T-helper 17 cell (primary cell): ENCODE measurements around the gene MID2. TPM values are rescaled to one million over a fixed set of nuclear protein-coding genes. Genes with fewer than 3 reads are reported as not detected.
"Not testable (repeated sequence)": the region's sequence is repeated elsewhere in the genome, so short reads cannot be mapped to it uniquely, and the experiment has no call there.

Source experiments
- ATAC-seq: fragments of 150-1000 bp; cut with Tn5 transposase; 2 replicates; pipeline ENCODE4 v1.10.0; 2021; ENCODE audit warnings: mild to moderate bottlenecking, moderate library complexity
- DNase-seq, 3 donors: peaks; one replicate each; pipeline versions ENCODE4 v3.0.0 to v3.0.0-alpha.2; 2020 to 2021
- H3K9me3 ChIP-seq: one replicate; pipeline ENCODE4 v1.7.0; 2013; ENCODE audit warnings: low read length, mild to moderate bottlenecking; ENCODE audit not compliant: control insufficient read depth, poor library complexity, severe bottlenecking
- H3K27ac Mint-ChIP-seq: one replicate; pipeline ENCODE4 v1.8.0; 2022; ENCODE audit warnings: mild to moderate bottlenecking, moderate library complexity, mixed read lengths
- H3K27me3 Mint-ChIP-seq: one replicate; pipeline ENCODE4 v1.8.0; 2022; ENCODE audit warnings: mixed read lengths
- H3K36me3 Mint-ChIP-seq: one replicate; pipeline ENCODE4 v1.8.0; 2022; ENCODE audit warnings: low read depth, mixed read lengths
- H3K4me1 Mint-ChIP-seq: one replicate; pipeline ENCODE4 v1.8.0; 2022; ENCODE audit warnings: mild to moderate bottlenecking, mixed read lengths
- H3K4me3 Mint-ChIP-seq: one replicate; pipeline ENCODE4 v1.8.0; 2022; ENCODE audit warnings: mild to moderate bottlenecking, moderate library complexity, mixed read lengths
- total RNA-seq, 4 donors: library from RNA in 2 of 4; stranded (reverse) in 2 of 4; gene quantifications; one replicate each; pipeline ENCODE4 v1.2.3 and lab custom pipeline; 2022 to 2026

Gene MID2
- total RNA-seq, 2 donors from 2014 or later: 11.7 to 14.0 TPM

GRCh38 chrX:107851215-107851614 is 25.5 kb downstream of the MID2 start:
- H3K27ac Mint-ChIP-seq: no peak overlapping the region
- ATAC-seq: no peak
- peaks cover 6% of the 10 kb centered on the region for H3K4me1 Mint-ChIP-seq
- no peaks in the 10 kb centered on the region for H3K9me3 ChIP-seq
- H3K27me3 Mint-ChIP-seq: no peaks in the 10 kb centered on the region
- no peak for DNase-seq
- no peak overlapping the region for H3K4me3 Mint-ChIP-seq
- no peaks in the 10 kb centered on the region for H3K36me3 Mint-ChIP-seq

- not testable (repeated sequence) for H3K4me3 Mint-ChIP-seq, H3K4me1 Mint-ChIP-seq, DNase-seq, H3K27ac Mint-ChIP-seq, ATAC-seq, H3K9me3 ChIP-seq, H3K36me3 Mint-ChIP-seq, H3K27me3 Mint-ChIP-seq
Measured at GRCh38 chrX:107851665-107852064, 26.0 kb downstream of the MID2 start.

- Mint-ChIP-seq H3K36me3 (peaks cover 10% of the 10 kb centered on the region), H3K27ac (no peak overlapping the region), H3K27me3 (no peaks in the 10 kb centered on the region), H3K4me1 (peaks cover 6% of the 10 kb centered on the region), H3K4me3 (no peak overlapping the region)
- ATAC-seq (no peak), DNase-seq (no peak)
- no peaks in the 10 kb centered on the region for H3K9me3 ChIP-seq
Measured at GRCh38 chrX:107856289-107856688, 30.6 kb downstream of the MID2 start.

GRCh38 chrX:107857041-107857440 is 31.4 kb downstream of the MID2 start:
- not testable (repeated sequence) for H3K4me3 Mint-ChIP-seq, H3K36me3 Mint-ChIP-seq, ATAC-seq, H3K9me3 ChIP-seq, H3K4me1 Mint-ChIP-seq, H3K27me3 Mint-ChIP-seq, DNase-seq
- peak overlapping the region; percentile 24 for H3K27ac Mint-ChIP-seq

GRCh38 chrX:107857837-107858236 is 32.2 kb downstream of the MID2 start:
- peaks cover 10% of the 10 kb centered on the region for H3K36me3 Mint-ChIP-seq
- DNase-seq (no peak), ATAC-seq (no peak)
- no peak overlapping the region for H3K4me3 Mint-ChIP-seq
- H3K9me3 ChIP-seq: no peaks in the 10 kb centered on the region
- H3K27me3 Mint-ChIP-seq: no peaks in the 10 kb centered on the region
- no peak overlapping the region for H3K27ac Mint-ChIP-seq
- H3K4me1 Mint-ChIP-seq: peaks cover 2% of the 10 kb centered on the region

- Mint-ChIP-seq H3K27ac (no peak overlapping the region), H3K27me3 (no peaks in the 10 kb centered on the region), H3K36me3 (peaks cover 10% of the 10 kb centered on the region), H3K4me1 (peaks cover 9% of the 10 kb centered on the region), H3K4me3 (no peak overlapping the region)
- DNase-seq (no peak), ATAC-seq (no peak)
- H3K9me3 ChIP-seq: no peaks in the 10 kb centered on the region
Measured at GRCh38 chrX:107861056-107861455, 35.4 kb downstream of the MID2 start.

- DNase-seq (no peak), ATAC-seq (no peak)
- peaks cover 8% of the 10 kb centered on the region for H3K4me1 Mint-ChIP-seq
- no peaks in the 10 kb centered on the region for H3K36me3 Mint-ChIP-seq
- H3K27ac Mint-ChIP-seq: no peak overlapping the region
- no peaks in the 10 kb centered on the region for H3K9me3 ChIP-seq
- H3K4me3 Mint-ChIP-seq: no peak overlapping the region
- H3K27me3 Mint-ChIP-seq: no peaks in the 10 kb centered on the region
Measured at GRCh38 chrX:107871136-107871535, 45.5 kb downstream of the MID2 start.

- no peak overlapping the region for H3K27ac Mint-ChIP-seq
- DNase-seq (no peak), ATAC-seq (no peak)
- no peaks in the 10 kb centered on the region for H3K36me3 Mint-ChIP-seq
- peak overlapping the region; percentile 33 for H3K4me3 Mint-ChIP-seq
- no peaks in the 10 kb centered on the region for H3K9me3 ChIP-seq
- no peaks in the 10 kb centered on the region for H3K27me3 Mint-ChIP-seq
- no peaks in the 10 kb centered on the region for H3K4me1 Mint-ChIP-seq
Measured at GRCh38 chrX:107878106-107878505, 52.4 kb downstream of the MID2 start.

- H3K9me3 ChIP-seq: no peaks in the 10 kb centered on the region
- DNase-seq (no peak), ATAC-seq (no peak)
- H3K27me3 Mint-ChIP-seq: no peaks in the 10 kb centered on the region
- no peaks in the 10 kb centered on the region for H3K4me1 Mint-ChIP-seq
- H3K4me3 Mint-ChIP-seq: no peak overlapping the region
- no peak overlapping the region for H3K27ac Mint-ChIP-seq
- no peaks in the 10 kb centered on the region for H3K36me3 Mint-ChIP-seq
Measured at GRCh38 chrX:107880054-107880610, 54.5 kb downstream of the MID2 start.

- Mint-ChIP-seq H3K27me3 (no peaks in the 10 kb centered on the region), H3K36me3 (peaks cover 2% of the 10 kb centered on the region), H3K4me3 (no peak overlapping the region), H3K4me1 (no peaks in the 10 kb centered on the region), H3K27ac (no peak overlapping the region)
- peak; percentile 78 for ATAC-seq
- peak in 1 of 3 donors; percentile 6 for DNase-seq
- no peaks in the 10 kb centered on the region for H3K9me3 ChIP-seq
Measured at GRCh38 chrX:107894038-107894437, 68.4 kb downstream of the MID2 start.

GRCh38 chrX:107902721-107903120 is 77.1 kb downstream of the MID2 start:
- H3K36me3 Mint-ChIP-seq: peaks cover 17% of the 10 kb centered on the region
- no peak for ATAC-seq
- no peak overlapping the region for H3K4me3 Mint-ChIP-seq

GRCh38 chrX:107905366-107905765 is 79.7 kb downstream of the MID2 start:
- peaks cover 4% of the 10 kb centered on the region for H3K4me1 Mint-ChIP-seq
- no peaks in the 10 kb centered on the region for H3K9me3 ChIP-seq
- no peaks in the 10 kb centered on the region for H3K27me3 Mint-ChIP-seq
- no peak for ATAC-seq
- H3K36me3 Mint-ChIP-seq: peaks cover 21% of the 10 kb centered on the region
- H3K27ac Mint-ChIP-seq: no peak overlapping the region
- DNase-seq: no peak
- H3K4me3 Mint-ChIP-seq: no peak overlapping the region

More at GRCh38 chrX:107902721-107903120, 77.1 kb downstream of the MID2 start:
- no peak for DNase-seq
- H3K9me3 ChIP-seq: no peaks in the 10 kb centered on the region
- peaks cover 5% of the 10 kb centered on the region for H3K4me1 Mint-ChIP-seq
- H3K27me3 Mint-ChIP-seq: no peaks in the 10 kb centered on the region
- no peak overlapping the region for H3K27ac Mint-ChIP-seq

GRCh38 chrX:107924136-107924746 is 98.6 kb downstream of the MID2 start:
- no peak for ATAC-seq
- Mint-ChIP-seq H3K36me3 (peaks cover 4% of the 10 kb centered on the region), H3K4me1 (no peaks in the 10 kb centered on the region), H3K4me3 (no peak overlapping the region), H3K27me3 (no peaks in the 10 kb centered on the region), H3K27ac (no peak overlapping the region)
- H3K9me3 ChIP-seq: no peaks in the 10 kb centered on the region
- DNase-seq: no peak

GRCh38 chrX:107934262-107934661 is 108.6 kb downstream of the MID2 start:
- H3K4me1 Mint-ChIP-seq: no peaks in the 10 kb centered on the region
- H3K9me3 ChIP-seq: no peaks in the 10 kb centered on the region
- no peak overlapping the region for H3K4me3 Mint-ChIP-seq
- H3K27ac Mint-ChIP-seq: no peak overlapping the region
- peaks cover 2% of the 10 kb centered on the region for H3K36me3 Mint-ChIP-seq
- ATAC-seq (no peak), DNase-seq (no peak)
- peaks cover 8% of the 10 kb centered on the region for H3K27me3 Mint-ChIP-seq
